Fibroblast of mammary gland (primary cell): ENCODE data around the gene TAPBP.
"Not testable (repeated sequence)": the region's sequence is repeated elsewhere in the genome, so short reads cannot be mapped to it uniquely, and the experiment has no call there.

ENCODE experiments used
- DNase-seq: peaks from one replicate; pipeline ENCODE4 v3.0.0-alpha.2; 2010; ENCODE audit warnings: low read depth
- H3K4me3 ChIP-seq: 2 replicates; pipeline ENCODE4 v1.5.1; 2011; ENCODE audit warnings: low read depth, mild to moderate bottlenecking, low read length, moderate library complexity; ENCODE audit not compliant: control insufficient read depth
- CTCF ChIP-seq: conservative IDR thresholded peaks from 2 replicates; pipeline ENCODE4 v1.5.1; 2011; ENCODE audit warnings: low read depth, low read length, inconsistent platforms; ENCODE audit not compliant: control insufficient read depth, insufficient read depth

The TAPBP gene

DNA sequence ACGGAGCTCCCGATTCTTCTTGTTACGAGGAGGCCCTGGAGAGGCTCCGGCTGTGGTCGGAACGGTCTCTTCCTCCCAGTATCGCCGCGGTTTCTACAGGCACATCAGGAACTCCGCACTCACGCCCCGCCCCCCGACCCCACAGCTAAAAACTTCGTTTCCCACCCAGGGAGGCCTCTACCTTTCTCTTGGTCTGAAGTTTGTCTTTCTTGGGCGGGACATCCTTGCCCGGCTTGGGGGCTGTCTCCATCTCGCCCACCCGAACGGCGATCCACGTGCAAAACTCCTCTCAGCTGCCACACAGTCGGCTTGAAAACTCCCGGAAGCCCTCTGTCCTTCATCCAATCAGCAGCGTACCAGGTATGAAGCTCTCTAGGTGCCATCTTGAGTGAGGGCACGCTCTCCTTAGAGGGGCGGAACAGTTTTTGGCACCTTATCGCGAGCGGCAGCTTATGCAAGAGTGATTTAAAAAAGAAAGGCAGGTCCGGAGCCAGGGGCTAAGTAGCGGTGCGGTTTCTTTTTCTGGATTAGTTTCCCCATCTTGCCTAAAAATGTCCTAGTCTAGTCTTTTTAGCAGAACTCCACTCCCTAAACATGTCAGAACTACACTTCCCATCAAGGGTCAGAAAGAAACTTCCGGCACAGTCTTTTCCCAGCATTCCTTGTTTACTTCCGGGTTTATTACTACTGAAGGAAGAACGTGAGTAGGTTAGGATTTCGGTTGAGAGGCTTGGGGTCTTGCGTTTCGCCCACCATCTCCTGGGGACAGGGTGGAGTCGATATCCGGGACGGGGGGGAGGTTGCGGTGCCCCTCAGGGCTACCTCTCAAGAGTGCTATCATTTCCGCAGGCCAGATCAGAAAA is 24.7 kb downstream of the TAPBP start, which contains the start of the genes PFDN6 and WDR46:
Gene PFDN6, plus strand, starts transcription at position 681 of the 863 bp plus-strand sequence. CDS start 256 bp downstream, outside the sequence.
Gene WDR46, minus strand, starts transcription at position 319 of the 863 bp plus-strand sequence. Its CDS starts 69 bp downstream, at position 250.
- peak within 1 kb of the TSS; percentile 96 for H3K4me3 ChIP-seq
- DNase-seq, result peak; percentile 87
- TF ChIP-seq CTCF, result no peak

- H3K4me3 ChIP-seq, result peak overlapping the region; percentile 96
- TF ChIP-seq CTCF, result no peak
- no peak for DNase-seq
Observed at GRCh38 chr6:33288141-33288920, 25.5 kb downstream of the TAPBP start.

- no peak for DNase-seq
- no peak overlapping the region for H3K4me3 ChIP-seq
- TF ChIP-seq CTCF, result no peak
Observed at GRCh38 chr6:33286946-33287914, 26.6 kb downstream of the TAPBP start.

DNA sequence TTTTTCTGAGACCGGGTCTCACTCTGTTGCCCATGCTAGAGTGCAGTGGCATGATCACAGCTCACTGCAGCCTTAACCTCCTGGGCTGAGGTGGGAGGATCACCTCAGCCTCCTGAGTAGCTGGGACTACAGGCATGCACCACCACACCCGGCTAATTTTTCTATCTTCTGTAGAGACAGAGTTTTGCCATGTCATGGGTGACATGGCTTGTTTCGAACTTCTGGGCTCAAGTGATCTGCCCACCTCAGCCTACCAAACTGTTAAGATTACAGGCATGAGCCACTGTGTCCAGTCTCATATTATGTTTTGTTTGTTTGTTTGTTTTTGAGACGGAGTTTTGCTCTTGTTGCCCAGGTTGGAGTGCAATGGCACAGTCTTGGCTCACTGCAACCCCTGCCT is 28.7 kb downstream of the TAPBP start:
- H3K4me3 ChIP-seq, DNase-seq: not testable (repeated sequence)

DNA sequence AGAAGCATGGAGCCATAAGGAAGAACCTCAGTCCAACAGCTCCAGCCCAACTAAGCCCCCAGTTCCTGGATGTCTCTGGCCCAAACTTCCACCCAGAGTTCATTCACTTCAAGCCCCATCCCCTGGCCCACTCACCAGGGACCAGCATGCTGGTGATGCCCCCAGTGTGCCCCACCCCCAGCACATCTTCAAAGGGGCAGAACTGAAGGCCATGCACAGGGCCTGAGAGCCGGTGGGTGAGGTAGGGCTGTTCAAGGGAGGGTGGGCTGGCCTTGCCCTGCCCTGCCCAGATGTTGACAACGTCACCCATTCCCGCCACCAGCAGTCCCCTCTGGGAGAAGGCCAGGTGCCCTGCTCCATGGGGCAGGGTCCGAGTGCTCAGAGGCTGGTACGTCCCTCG is 33.3 kb downstream of the TAPBP start:
- TF ChIP-seq CTCF, result no peak
- no peak overlapping the region for H3K4me3 ChIP-seq
- DNase-seq, result no peak

- no peak overlapping the region for H3K4me3 ChIP-seq
- DNase-seq, result peak; percentile 70
- peak; percentile 75 for TF ChIP-seq CTCF
Observed at GRCh38 chr6:33279971-33280511, 33.8 kb downstream of the TAPBP start.
